MM.1S (cell line): ENCODE data around the gene ARID4B.

Experiments used
- DNase-seq: peaks from one replicate; pipeline ENCODE4 v3.0.0-alpha.2; 2015
- H2AFZ ChIP-seq: fragments of 300-600 bp; sonication (generic); 2 replicates; pipeline ENCODE4 v1.6.0; 2016; ENCODE audit warnings: antibody characterized with exemption, low read length
- H3F3A ChIP-seq: fragments of 300-600 bp; sonication (generic); 2 replicates; pipeline ENCODE4 v1.6.1; 2016; ENCODE audit warnings: mild to moderate bottlenecking, antibody characterized with exemption, low read length, moderate library complexity, mixed read lengths; ENCODE audit not compliant: insufficient read depth
- H3K27ac ChIP-seq: fragments of 300-600 bp; sonication (generic); 2 replicates; pipeline ENCODE4 v1.5.1; 2016; ENCODE audit warnings: mild to moderate bottlenecking, low read length
- H3K27me3 ChIP-seq: fragments of 300-600 bp; sonication (generic); replicated peaks from 2 replicates; pipeline ENCODE4 v1.6.0; 2016; ENCODE audit warnings: low read length; ENCODE audit not compliant: insufficient read depth
- H3K36me3 ChIP-seq: fragments of 300-600 bp; sonication (generic); replicated peaks from 2 replicates; pipeline ENCODE4 v1.6.1; 2016; ENCODE audit warnings: mild to moderate bottlenecking, low read length, mixed read lengths; ENCODE audit not compliant: insufficient read depth
- H3K4me1 ChIP-seq: fragments of 300-600 bp; sonication (generic); 2 replicates; pipeline ENCODE4 v1.6.1; 2016; ENCODE audit warnings: low read length, mixed read lengths
- H3K4me2 ChIP-seq: fragments of 300-600 bp; sonication (generic); 2 replicates; pipeline ENCODE4 v1.6.0; 2016; ENCODE audit warnings: low read depth, low read length
- H3K4me3 ChIP-seq: fragments of 300-600 bp; sonication (generic); 2 replicates; pipeline ENCODE4 v1.5.1; 2016; ENCODE audit warnings: low read length, mixed read lengths
- H3K79me2 ChIP-seq: fragments of 300-600 bp; sonication (generic); 2 replicates; pipeline ENCODE4 v1.6.1; 2016; ENCODE audit warnings: mixed run types, low read length, mixed read lengths
- H3K9ac ChIP-seq: fragments of 300-600 bp; sonication (generic); 2 replicates; pipeline ENCODE4 v1.6.1; 2016; ENCODE audit warnings: low read length, mixed read lengths
- H3K9me2 ChIP-seq: fragments of 300-600 bp; sonication (generic); replicated peaks from 2 replicates; pipeline ENCODE4 v1.6.1; 2016; ENCODE audit warnings: mild to moderate bottlenecking, low read length, mixed read lengths; ENCODE audit not compliant: insufficient read depth
- H3K9me3 ChIP-seq: fragments of 300-600 bp; sonication (generic); replicated peaks from 2 replicates; pipeline ENCODE4 v1.6.1; 2016; ENCODE audit warnings: mild to moderate bottlenecking, low read length, mixed read lengths; ENCODE audit not compliant: insufficient read depth
- H4K20me1 ChIP-seq: fragments of 300-600 bp; sonication (generic); 2 replicates; pipeline ENCODE4 v1.6.1; 2016; ENCODE audit warnings: mild to moderate bottlenecking, low read length, moderate library complexity, mixed read lengths; ENCODE audit not compliant: insufficient read depth
- CTCF ChIP-seq: fragments of 300-600 bp; sonication (generic); IDR thresholded peaks from 2 replicates; pipeline ENCODE4 v1.5.1; 2016; ENCODE audit warnings: antibody characterized with exemption, low read length, mixed read lengths
- EZH2 ChIP-seq: fragments of 300-600 bp; sonication (generic); optimal IDR thresholded peaks from 2 replicates; pipeline ENCODE3; 2017; ENCODE audit warnings: low read depth, mild to moderate bottlenecking, antibody characterized with exemption, low read length, mixed read lengths
- EZH2phosphoT487 ChIP-seq: fragments of 300-600 bp; sonication (generic); IDR thresholded peaks from 2 replicates; pipeline ENCODE4 v1.6.1; 2018; ENCODE audit warnings: antibody characterized with exemption, low read length

ARID4B gene

DNA sequence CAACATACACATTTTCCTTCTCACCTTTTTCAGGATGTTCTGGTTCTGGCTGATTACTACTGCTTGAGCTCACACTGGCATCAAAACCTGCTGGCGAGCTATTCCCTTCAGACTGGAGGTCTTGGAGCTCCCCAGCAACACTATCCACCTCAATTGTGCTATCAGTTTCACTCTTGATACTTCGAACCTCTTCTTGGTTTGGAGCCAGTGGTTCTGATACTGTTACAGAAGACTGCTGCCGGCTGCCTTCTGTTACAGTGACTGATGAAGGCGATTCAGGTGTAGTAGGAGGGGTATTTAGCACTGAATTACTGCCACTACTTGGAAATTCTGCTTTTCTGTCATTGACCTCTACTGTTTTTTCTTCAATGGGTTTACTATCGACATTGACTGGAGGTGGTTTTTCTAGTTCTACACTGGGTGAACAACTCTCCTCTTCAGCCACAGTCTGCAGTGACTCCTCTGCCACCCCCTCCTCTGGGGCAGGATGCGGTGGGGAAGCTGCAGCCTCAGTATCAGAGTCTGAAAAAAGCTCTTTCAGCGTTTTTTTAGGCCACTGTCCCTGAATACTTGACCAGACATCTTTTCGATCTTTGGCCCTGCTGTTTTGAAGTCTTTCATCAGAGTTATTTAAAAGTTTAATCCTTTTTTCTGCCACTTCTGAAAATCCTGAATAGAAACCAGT is 146.3 kb downstream of the ARID4B start:
- no peak overlapping the region for H3K27ac ChIP-seq
- no peak for TF ChIP-seq CTCF
- no peak for TF ChIP-seq EZH2phosphoT487
- no peak for TF ChIP-seq EZH2
- H4K20me1 ChIP-seq: no peaks in the 10 kb centered on the region
- no peaks in the 10 kb centered on the region for H3K4me1 ChIP-seq
- no peak overlapping the region for H2AFZ ChIP-seq
- no peak overlapping the region for H3K4me3 ChIP-seq
- H3K9me2 ChIP-seq: no peaks in the 10 kb centered on the region
- H3F3A ChIP-seq: no peaks in the 10 kb centered on the region
- H3K9me3 ChIP-seq: no peaks in the 10 kb centered on the region
- DNase-seq: peak; percentile 19
- 0 out of 2 replicates have a peak, but pooled peaks cover 5% of the 10 kb centered on the region for H3K36me3 ChIP-seq
- H3K4me2 ChIP-seq: no peak overlapping the region
- no peaks in the 10 kb centered on the region for H3K27me3 ChIP-seq
- no peaks in the 10 kb centered on the region for H3K79me2 ChIP-seq
- no peak overlapping the region for H3K9ac ChIP-seq

GRCh38 chr1:235180916-235181460 is 147.0 kb downstream of the ARID4B start:
- H3K4me2 ChIP-seq: no peak overlapping the region
- no peaks in the 10 kb centered on the region for H3K4me1 ChIP-seq
- no peak for DNase-seq
- no peak overlapping the region for H3K27ac ChIP-seq
- no peaks in the 10 kb centered on the region for H3K9me3 ChIP-seq
- H3K9ac ChIP-seq: no peak overlapping the region
- H3K79me2 ChIP-seq: no peaks in the 10 kb centered on the region
- H3K4me3 ChIP-seq: no peak overlapping the region
- H2AFZ ChIP-seq: no peak overlapping the region
- no peaks in the 10 kb centered on the region for H4K20me1 ChIP-seq
- H3K36me3 ChIP-seq: 0 out of 2 replicates have a peak, but pooled peaks cover 5% of the 10 kb centered on the region
- no peaks in the 10 kb centered on the region for H3K9me2 ChIP-seq
- TF ChIP-seq CTCF (no peak), EZH2 (no peak), EZH2phosphoT487 (no peak)
- H3K27me3 ChIP-seq: no peaks in the 10 kb centered on the region
- H3F3A ChIP-seq: no peaks in the 10 kb centered on the region

- Histone ChIP-seq H2AFZ (no peak overlapping the region), H3K79me2 (no peaks in the 10 kb centered on the region), H3K9me3 (no peaks in the 10 kb centered on the region), H3K4me1 (no peaks in the 10 kb centered on the region), H3F3A (no peaks in the 10 kb centered on the region), H3K36me3 (0 out of 2 replicates have a peak, but pooled peaks cover 11% of the 10 kb centered on the region), H3K4me3 (no peak overlapping the region), H3K9me2 (no peaks in the 10 kb centered on the region), H3K9ac (no peak overlapping the region), H3K27ac (no peak overlapping the region), H3K27me3 (no peaks in the 10 kb centered on the region), H4K20me1 (no peaks in the 10 kb centered on the region), H3K4me2 (no peak overlapping the region)
- TF ChIP-seq EZH2 (no peak), EZH2phosphoT487 (no peak), CTCF (no peak)
- no peak for DNase-seq
Measured at GRCh38 chr1:235176486-235176885, 151.5 kb downstream of the ARID4B start.
